HG02970 (cell line): ENCODE data around the gene NIP7.

Experiments used
- ATAC-seq: cut with Tn5 transposase; IDR thresholded peaks from one replicate; pipeline ENCODE4 v1.9.1; 2021; ENCODE audit warnings: mild to moderate bottlenecking, moderate library complexity, moderate number of reproducible peaks; ENCODE audit not compliant: unreplicated experiment, low FRiP score

NIP7 gene

DNA sequence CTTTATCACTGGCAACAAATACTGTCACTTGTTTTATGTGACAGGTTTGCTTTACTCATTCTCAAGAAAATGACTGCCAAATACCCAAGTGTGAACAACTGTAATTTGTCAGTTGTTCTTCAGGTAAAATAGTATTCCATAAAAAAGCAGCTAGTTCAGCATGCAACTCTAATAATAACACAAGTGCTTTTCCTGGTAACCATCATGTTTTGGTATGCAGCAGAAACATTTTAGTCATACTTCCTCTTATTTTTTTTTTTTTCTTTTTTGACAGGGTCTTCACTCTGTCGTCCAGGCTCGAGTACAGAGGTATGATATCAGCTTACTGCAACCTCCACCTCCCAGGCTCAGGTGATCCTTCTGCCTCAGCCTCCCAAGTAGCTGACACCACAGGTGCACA is 41.7 kb downstream of the NIP7 start:
- ATAC-seq, result no peak

DNA sequence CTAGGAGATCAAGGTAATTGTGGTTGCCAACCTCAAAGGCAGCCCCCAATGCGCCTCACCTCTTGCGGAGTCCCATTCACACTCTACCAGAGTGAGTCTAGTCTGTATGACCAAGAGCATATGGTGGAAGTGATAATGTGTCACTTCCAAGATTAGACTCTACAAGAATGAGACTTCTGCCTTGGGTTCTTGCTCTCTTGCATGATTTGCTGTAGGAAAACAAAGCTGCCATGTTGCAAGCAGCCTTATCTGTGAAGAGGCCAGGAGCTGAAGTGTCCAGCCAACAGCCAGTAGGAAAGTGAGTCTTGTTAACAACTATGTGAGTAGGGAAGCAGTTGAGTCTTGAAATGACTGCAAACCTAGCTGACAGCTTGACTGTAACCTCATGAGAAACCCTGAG is 42.8 kb downstream of the NIP7 start:
- no peak for ATAC-seq

DNA sequence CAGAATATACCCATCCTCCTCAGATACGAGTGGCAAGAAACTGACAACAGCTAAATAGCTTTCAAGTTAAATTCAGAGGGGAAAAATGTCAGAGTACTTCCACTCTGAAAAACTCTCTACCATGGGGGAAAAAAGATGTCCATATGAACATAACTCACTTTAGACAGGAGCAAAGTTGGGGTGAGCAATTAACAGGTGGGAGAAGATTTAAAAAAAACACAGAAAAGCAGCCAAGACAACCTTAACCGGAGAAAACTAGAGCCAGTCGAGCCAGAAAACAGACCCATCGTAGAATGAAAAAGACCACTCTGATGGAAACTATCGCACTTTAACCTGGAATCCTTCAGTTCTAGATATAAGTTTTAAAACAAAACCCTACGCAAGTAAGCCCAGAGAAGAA is 45.4 kb downstream of the NIP7 start:
- no peak for ATAC-seq

DNA sequence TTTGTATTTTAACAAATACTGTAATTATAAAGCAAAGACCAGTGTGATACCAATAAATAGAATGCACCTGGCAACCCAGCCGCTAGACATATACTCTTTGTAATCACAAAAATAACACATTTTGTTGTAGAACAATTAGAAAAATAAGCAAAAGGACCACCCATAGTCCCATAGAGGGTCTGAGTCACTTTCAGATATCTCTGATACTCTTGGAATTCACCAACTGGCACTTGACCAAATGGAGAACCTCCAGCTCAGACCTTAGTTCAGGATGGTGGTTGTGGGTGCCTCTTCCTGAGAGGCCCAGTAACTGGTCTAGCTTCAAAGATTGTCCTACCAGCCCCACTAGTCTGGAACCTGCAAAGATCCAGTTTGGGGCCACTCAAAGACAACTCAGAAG is 47.0 kb downstream of the NIP7 start:
- no peak for ATAC-seq
